ENCODE data around the gene HASPIN.

- TF ChIP-seq CTCF (IDR thresholded peaks at IDR 0.05) (no peak), ZFX (IDR thresholded peaks at IDR 0.05; ENCODE audit: borderline replicate concordance) (no peak)
Observed at GRCh38 chr17:3750926-3751325, 27.2 kb downstream of the HASPIN start.
